HG02610 (cell line): ENCODE measurements around the gene NCBP2L.

Source experiments
- ATAC-seq: cut with Tn5 transposase; IDR thresholded peaks from one replicate; pipeline ENCODE4 v1.9.1; 2021; ENCODE audit warnings: mild to moderate bottlenecking, moderate library complexity; ENCODE audit not compliant: unreplicated experiment

Gene NCBP2L

DNA sequence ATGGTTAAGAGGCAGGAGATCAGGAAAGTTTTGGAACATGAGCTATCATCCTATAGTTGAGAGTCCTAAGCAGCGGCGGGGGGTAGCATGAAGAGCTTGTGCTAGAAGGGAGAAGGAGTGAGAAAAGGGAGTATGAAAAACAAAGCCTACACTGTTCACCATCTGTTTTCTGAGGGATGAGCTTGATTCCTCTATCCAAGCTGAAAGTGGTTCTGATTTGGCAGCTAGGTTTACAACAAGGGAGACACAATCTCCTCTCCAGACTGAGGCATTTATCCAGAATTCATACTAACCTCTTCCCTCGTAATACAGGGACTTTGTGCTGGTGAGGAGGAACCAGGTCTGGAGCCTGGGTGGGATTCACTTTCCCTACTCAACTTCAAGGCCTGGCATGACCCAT, 25.5 kb upstream of the NCBP2L start:
- no peak for ATAC-seq

GRCh38 chrX:107752714-107753113, 24.8 kb upstream of the NCBP2L start:
- no peak for ATAC-seq

GRCh38 chrX:107753187-107753586, 24.3 kb upstream of the NCBP2L start:
- no peak for ATAC-seq

DNA sequence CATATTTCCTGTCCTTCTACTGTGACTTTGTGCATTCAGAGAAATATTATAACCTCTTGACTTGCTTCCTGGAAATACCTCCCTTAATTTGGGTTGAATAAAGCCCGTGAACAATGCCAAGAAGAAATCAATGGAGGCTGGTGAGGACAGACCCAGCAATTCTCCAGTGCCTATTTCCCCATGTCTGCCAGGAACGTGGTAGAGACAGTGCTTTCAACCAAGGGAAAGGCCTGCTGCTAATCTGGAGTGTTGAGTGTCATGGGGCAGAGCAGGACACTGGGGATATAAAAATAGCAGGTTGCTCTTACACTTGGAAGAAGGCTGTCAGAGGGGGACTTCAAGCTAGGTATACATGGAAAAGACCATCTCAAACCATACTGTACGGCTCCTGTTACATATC, 21.8 kb upstream of the NCBP2L start:
- no peak for ATAC-seq

- ATAC-seq: no peak
These were observed 19.2 kb upstream of the NCBP2L start for GRCh38 chrX:107758231-107758766.

DNA sequence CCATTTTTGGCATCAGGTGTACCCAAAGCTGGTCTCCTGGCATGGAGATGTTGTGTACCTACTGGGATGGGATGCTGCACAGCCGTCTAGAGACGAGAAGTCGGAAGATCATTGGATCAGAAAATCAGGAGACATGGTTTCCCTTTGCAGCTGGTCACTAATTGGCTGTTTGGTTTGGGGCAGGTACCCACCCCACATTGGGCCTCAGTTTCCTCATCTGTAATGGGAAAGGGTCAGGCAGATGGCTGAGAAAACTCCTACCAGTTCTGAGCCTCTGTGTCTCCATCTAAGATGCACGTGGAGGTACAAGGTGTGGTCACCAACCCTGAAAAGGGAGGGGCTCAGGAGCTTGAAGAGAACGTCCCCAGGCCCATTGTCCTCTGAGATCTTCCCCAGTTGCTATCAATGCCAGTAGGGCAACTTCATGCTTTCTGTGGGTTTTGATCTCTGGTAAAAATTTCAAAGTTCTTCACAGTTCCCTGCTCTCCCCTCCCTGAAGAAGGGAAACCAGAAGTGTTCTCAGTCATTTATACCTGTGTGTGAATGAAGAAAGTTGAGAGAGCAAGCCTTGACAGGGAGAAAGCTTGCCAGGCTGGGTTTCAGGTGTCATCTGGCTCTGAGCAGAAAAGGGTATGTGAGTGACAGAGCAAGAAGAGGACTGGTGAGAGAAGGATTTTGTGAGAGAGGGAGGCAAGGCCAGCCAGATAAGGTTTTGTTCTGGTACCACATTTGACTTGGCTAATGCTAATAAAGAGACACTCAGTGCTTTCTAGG, 17.0 kb upstream of the NCBP2L start:
- no peak for ATAC-seq

GRCh38 chrX:107763647-107764046, 13.9 kb upstream of the NCBP2L start:
- no peak for ATAC-seq

DNA sequence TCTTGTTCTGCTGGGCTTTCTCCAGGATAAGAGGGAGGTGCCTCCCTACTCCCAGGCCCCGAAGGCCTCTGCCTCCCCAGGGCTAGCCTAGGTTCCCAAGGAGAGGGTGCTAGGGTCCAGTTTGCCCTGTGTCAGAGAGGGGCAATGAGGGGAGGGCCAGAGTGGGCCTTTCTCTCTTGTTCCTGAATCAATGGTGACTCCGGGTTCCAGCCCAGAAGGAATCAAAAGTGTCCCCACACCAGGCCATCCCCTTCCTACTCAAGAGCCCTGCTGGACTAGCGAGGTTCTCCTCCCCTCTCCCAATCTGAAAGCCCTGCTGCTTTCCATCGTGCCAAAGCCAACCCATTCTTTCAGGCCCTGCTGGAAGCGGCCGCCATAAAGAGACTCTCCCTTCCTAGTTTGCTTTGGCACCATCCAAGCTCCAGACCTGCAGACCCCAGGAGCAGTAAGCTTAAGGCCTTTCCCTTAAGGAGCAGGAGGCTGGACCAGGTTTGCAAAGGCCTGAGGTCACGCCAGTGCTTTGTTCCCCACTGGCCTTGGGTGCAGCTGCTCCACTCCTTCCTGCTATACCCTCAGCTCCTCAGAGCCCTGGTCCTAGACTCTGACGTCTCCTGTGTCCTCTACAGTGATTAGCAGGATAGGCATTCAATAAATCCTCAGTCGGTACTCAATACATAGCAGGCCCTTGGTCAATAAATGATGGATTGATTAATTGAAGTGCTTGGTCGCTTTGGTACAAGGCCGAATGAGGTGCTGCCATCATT, 12.5 kb upstream of the NCBP2L start:
- ATAC-seq: no peak

DNA sequence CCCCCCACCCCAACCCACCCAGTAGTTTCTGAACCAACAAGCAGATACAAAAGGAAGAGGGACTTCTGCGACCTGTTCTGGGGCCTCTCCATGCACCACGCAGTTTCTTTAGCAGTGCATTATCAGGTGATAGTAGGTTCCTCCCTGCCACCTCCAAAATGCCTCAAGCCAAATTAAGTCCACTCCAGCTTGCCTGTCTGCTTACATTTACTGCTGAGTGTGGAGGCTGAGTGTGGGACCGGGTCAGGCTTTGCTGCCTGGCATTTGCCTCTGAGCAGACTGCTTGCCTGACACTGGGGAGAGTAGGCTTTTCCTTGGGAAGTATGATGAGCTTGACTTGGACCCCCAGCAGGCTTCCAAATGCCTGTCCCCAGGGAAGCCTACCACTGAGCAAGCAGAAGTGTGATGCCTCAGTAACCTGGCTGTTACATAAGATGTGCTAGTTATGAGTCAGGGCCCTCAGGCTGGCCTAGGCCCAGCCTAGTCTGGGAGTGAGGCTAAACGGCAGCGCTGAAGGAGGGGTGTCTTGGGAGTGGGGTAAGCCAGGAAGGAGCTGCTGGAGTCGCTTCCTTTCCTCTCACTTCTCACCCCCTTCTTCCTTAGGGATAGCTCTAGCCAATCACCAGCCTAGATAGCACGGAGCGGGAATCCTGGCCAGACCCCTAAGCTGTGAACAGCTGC, 10.9 kb upstream of the NCBP2L start:
- no peak for ATAC-seq

DNA sequence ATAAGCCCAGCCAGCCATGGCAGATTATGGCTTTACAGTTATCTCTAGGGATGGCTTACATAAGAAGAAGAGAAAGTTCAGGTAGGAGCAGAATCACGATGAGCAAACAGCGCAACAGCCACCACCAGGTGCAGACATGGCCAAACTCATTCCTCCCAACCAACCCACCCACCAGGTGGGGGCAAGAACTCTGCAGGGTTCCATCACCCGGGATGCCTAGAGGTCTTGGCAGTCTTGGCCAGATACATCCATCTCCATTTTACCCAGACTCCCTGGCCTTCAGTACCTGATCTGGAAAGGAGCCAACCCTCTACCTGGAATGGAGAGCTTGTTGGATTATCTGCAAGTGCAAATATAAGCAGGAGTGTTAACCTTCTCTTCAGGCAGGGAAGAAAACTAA, 9.5 kb upstream of the NCBP2L start:
- ATAC-seq: no peak

DNA sequence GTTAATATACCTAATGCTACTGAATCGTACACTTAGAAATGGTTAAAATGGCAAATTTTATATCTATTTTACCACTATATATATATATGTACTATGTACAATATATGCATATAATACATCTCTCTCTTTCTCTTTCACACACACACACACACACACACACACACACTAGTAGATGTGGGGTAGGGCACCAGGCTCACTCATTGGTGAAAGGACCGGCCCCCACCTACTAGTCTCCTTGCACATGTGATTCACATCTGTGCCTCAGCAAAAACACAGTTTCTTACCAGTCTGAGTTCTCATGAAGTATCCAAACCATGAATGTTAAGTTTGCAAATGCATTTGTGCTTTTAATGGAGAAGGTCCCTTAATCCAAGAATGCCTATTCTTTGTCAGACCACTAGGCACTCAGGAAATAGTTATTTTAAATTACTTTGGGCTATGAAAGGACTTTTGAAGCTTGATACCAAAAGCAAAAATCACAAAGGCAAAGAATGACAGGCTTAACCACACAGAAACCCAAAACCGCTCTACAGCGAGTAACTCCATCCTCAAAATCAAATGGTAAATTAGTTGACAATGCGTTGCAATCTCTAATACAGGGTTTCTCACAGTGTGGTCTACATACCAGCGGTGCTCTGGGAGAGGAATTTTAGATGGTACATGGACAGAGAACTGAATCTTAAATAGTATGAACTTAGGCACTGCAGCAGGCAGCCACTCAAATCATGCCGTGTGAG, 7.8 kb upstream of the NCBP2L start:
- no peak for ATAC-seq

- no peak for ATAC-seq
These were observed 4.3 kb upstream of the NCBP2L start for GRCh38 chrX:107773206-107773605.

DNA sequence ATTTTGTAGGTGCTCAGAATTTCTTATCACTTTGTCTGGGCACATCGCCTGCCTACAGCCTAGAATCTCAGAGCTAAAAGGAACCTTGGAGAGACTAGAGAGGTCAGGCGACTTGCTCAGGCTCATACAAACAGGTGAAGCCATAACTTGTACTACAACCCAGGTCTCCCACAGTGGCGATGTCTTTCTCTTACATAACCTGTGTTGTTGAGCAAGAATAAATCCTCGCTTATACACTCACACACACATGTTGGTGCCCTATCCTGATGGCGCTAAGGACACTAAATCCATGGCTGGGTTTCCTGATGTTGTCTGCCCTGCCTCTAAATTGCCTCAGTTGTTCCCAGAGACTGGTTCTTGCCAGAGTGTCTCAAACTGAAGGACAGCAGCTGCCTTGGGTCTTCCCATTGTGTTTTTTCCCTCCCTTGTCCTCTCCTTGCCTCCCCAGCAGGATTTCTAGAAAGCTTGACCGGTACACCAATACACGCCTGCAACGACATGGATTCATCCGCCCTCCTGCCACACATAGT, 3.6 kb upstream of the NCBP2L start:
- no peak for ATAC-seq

DNA sequence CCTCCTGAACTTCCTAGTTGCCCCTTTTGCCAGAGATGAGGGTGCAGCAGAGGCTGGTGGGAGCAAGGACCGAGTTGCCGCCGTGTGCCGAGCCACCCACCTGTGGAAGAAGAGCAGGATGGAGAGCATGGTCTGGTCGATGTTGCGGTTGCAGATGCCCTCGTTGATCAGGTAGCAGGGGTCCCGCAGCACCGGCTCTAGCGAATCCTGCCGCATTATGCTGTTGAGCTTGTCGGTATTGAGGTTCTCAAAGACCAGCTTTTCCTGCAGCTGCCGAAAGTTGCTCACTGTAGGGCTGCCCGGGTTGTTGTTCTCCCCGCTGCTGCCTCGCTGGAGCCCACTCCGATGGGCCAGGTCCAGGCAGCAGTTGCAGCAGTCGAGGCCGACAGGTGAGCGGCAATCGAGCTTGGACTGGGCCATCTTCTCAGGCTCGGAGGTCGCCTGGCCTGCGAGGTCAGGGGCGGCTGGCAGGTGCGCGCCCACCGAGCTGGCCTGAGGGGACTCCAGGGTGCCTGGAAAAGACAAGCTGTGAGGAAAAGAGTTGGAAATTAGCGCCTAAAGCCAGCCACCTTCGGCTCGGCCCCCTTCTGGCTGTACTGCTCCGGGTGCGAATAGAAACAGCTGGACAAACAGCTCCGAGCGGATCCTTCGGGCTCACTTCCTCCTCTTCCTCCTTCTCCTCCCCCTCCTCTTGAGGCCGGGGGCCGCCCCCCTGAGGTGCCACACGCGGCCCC, 2.4 kb upstream of the NCBP2L start:
- ATAC-seq: peak; percentile 14

DNA sequence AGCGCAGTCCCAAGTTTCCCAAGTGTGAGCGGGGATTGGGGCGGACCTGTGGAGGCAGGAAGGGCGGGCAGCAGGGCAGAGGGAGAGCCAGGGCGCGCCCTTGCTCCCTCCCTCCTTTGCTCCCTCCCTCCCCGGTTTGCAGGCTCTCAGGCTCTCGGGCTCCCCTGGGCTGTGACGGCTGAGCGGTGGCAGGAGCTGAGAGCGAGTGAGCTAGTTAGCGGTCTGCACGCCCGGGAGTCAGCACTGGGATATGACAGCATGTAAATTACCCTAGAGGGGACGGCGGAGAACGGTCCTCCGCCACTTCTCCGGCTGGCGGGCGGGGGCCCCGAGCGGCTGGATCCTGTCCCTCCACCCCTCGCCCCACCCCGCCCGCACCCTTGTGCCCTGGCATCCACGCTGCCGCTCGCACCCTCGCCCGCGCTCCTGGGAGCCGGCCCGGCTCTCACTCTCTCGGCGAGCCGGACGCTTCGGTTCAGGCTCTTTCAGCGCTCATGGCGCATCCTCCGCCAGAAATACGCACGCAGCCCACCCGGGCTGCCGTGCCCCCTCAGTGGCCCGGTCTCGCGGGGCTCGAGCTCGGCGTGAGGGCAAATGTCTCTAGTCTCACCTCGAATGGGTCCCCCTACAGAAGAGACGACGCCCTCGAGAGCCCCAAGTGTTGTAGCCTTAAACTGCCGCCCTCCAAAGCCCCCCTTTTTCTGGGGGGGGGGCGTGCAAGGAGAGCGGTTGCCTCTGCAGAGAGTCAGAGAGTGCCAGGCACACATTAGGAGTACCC, 1.6 kb upstream of the NCBP2L start, which contains the start of gene TSC22D3:
TSC22D3 (minus strand) TSS at position 54 of the 778 bp plus-strand sequence. CDS start 368 bp downstream, outside the sequence.
- ATAC-seq: peak; percentile 88

DNA sequence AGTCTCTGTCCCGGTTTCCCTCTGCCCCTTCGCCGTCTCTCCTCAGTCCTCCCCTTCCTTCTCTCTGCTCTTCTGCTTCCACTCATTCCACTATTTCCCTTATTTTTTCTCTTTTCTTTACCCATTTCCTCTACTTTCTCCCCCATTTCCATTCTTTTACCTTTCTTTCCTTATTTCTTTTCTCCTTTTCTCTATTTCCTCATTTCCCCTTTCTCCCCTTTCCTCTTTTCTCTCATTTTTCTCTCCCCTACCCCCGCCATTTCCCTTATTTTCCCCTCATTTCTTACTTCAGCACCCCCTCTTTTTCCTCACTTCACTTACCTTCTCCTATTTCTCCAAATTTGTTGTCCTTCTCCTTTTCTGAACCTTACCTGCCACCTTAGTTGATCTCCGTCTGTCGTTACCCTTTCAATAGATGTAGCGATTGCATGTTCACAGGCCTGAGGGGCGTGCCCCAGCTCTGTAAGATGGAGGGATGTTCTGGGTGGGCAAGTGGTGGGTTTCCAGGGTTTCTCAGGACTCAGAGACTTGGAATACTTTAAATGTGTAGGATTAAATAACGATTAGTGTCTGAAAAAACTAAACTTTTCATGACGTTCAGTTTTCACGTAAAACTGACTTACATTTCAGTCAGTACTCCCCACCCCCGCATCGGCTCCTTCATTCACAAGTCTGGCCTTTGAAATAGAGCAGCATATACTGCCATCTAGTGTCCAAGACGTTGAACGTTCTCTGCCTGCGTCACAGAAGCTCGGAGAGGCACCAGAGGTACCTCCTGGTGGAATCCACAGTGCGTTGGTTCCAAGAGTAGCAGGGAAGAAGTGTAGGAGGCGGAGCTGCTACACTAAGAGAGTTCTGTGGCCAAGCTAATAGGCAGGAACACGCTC, 641 bp upstream of the NCBP2L start:
- ATAC-seq: peak; percentile 82

- ATAC-seq: no peak
These were observed 3.0 kb downstream of the NCBP2L start for GRCh38 chrX:107780525-107780924.

DNA sequence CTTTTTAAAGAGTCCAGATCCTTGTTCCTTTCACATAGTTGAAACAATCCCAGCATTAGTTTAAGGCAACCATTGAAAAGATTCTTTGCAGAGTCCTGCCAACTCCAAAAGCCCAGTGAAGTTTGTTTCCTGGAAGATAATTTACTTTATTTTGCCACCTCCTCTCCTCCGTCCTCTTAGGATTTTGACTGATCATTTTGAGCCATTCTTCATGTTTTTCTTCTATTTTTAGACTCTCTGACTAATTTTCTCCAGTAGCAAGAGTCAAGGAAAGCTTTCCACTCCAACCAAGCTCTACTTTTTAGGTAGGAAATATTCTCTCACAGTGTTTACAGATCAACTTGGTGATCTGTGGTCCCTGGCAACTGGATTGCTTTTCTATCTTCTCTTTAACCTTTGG, 10.3 kb downstream of the NCBP2L start:
- ATAC-seq: no peak
